H1 (cell line): ENCODE results near the gene RBM10. TPM values are rescaled to one million over a fixed set of nuclear protein-coding genes. Genes with fewer than 3 reads are reported as not detected.

Experiments
- CTCF ChIP-seq, 3 experiments: IDR thresholded peaks; 1 replicate in 2 of 3; 2 replicates in 1 of 3; pipeline versions ENCODE4 v1.5.1 to v1.6.1; 2011; ENCODE audit warnings: low read length in 3 of 3, mild to moderate bottlenecking in 3 of 3, inconsistent platforms in 2 of 3, low read depth in 1 of 3, moderate library complexity in 1 of 3; ENCODE audit not compliant: insufficient read depth in 1 of 3; ENCODE audit errors: control extremely low read depth in 1 of 3
- EP300 ChIP-seq, 2 experiments: IDR thresholded peaks; 1 replicate in 1 of 2; 2 replicates in 1 of 2; pipeline ENCODE4 v1.6.1; 2011 to 2012; ENCODE audit warnings: low read depth in 2 of 2, low read length in 2 of 2, mild to moderate bottlenecking in 2 of 2, borderline replicate concordance in 1 of 2, inconsistent platforms in 1 of 2, moderate library complexity in 1 of 2
- RXRA ChIP-seq: IDR thresholded peaks from 2 replicates; pipeline ENCODE4 v1.6.1; 2011; ENCODE audit warnings: low read depth, mild to moderate bottlenecking, low read length, moderate library complexity; ENCODE audit not compliant: insufficient read depth
- polyA plus RNA-seq, 7 experiments: library from polyadenylated mRNA; depleted of rRNA in 3 of 7; stranded (reverse) in 5 of 7; unstranded in 2 of 7; fragments of >200 nt in 5 of 7; fragments of 200-250 nt in 2 of 7; gene quantifications; 1 replicate in 5 of 7; 2 replicates in 1 of 7; 4 replicates in 1 of 7; pipeline versions ENCODE4 v1.2.1 to v1.2.3, GENCODE V29; 2011 to 2013; ENCODE audit warnings: missing spikeins in 2 of 7, mixed read lengths in 2 of 7
- total RNA-seq: library from RNA; stranded (reverse); fragmentation: NEBNext Ultra II Directional; extraction: Animal tissue kit (Norgen Biotek cat#: 25700); gene quantifications from 2 replicates; pipeline ENCODE4 v1.2.1, GENCODE V29; 2021

The RBM10 gene
- total and polyA plus RNA-seq, 2 of the 8 experiments (the other 6 are each of a cell fraction or from before 2014, with no cell fraction given) = 35.7 to 64.0 TPM

- no peak for TF ChIP-seq CTCF (IDR thresholded peaks at IDR 0.05; ENCODE audit: control extremely low read depth in 1 of 3, insufficient read depth in 1 of 3, low read depth in 1 of 3, low read length in 3 of 3)
- no peak for TF ChIP-seq RXRA
- TF ChIP-seq EP300 (IDR thresholded peaks at IDR 0.05; ENCODE audit: borderline replicate concordance in 1 of 2, low read depth in 2 of 2, low read length in 2 of 2) = no peak
- TF ChIP-seq, all 59 proteins: peak for 0
Measured at GRCh38 chrX:47226531-47227333, 81.7 kb downstream of the RBM10 start (continued).
